ENCODE results near the gene CD79B. TPM values are rescaled to one million over a fixed set of nuclear protein-coding genes. Genes with fewer than 3 reads are reported as not detected.
"Not testable (repeated sequence)": the region's sequence is repeated elsewhere in the genome, so short reads cannot be mapped to it uniquely, and the experiment has no call there.

The CD79B gene
- total RNA-seq, 2 donors from 2014 or later = not detected

DNA sequence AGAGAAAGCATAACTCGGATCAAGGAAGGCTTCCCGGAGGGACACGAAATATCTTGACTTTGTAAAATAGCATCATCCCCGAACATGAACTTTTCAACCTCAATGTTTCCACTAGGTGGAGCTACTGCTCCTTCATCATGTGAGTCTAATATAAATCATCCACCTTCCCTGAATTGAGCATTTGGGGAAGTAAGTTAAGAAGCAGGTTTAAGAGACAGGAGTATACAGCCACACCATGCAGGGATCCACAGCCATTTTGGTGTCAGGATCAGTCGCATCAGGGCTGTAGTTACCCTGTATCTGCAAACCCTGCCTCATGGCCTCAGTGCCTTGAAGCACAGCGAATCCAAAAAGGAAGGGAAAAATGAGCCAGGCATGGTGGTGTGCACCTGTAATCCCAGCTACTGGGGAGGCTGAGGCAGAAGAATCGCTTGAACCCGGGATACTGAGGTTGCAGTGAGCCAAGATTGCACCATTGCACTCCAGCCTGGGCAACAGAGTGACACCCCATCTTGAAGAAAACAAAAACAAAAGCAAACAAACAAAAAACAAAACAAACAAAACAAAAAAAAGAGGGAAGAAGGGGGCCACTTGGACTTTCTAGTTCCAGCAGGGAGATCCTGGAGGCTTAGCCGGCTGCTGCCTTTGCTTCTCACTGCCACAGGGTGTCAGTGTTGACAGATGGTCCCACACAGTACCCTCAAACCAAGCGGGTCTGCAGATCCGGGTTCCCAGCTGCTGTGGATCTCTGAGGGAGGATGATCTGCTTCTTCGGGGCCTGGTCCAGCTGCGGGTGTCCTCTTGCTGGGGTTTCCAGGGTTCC lies 42.9 kb downstream of the CD79B start:
- H3K4me3 ChIP-seq; intact Hi-C loops (cut with DNase I); H3K27ac ChIP-seq; H3K4me1 ChIP-seq; H3K27me3 ChIP-seq; H3K9me3 ChIP-seq; H3K36me3 ChIP-seq (replicated peaks in 1 of 2; ENCODE audit: insufficient read depth in 1 of 2, low read depth in 2 of 2): not testable (repeated sequence)
- ATAC-seq (peak; percentile 66), DNase-seq (peak in 3 of 4 donors; percentile 31 to 32 (median 31))
- WGBS, 2 donors = 23 to 24% methylated on average over 12 to 13 of the region's 13 CpGs
- TF ChIP-seq, protein P1, sequence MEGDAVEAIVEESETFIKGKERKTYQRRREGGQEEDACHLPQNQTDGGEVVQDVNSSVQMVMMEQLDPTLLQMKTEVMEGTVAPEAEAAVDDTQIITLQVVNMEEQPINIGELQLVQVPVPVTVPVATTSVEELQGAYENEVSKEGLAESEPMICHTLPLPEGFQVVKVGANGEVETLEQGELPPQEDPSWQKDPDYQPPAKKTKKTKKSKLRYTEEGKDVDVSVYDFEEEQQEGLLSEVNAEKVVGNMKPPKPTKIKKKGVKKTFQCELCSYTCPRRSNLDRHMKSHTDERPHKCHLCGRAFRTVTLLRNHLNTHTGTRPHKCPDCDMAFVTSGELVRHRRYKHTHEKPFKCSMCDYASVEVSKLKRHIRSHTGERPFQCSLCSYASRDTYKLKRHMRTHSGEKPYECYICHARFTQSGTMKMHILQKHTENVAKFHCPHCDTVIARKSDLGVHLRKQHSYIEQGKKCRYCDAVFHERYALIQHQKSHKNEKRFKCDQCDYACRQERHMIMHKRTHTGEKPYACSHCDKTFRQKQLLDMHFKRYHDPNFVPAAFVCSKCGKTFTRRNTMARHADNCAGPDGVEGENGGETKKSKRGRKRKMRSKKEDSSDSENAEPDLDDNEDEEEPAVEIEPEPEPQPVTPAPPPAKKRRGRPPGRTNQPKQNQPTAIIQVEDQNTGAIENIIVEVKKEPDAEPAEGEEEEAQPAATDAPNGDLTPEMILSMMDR (IDR thresholded peaks at IDR 0.05) = peak; percentile 4 to 41 (median 36)

DNA sequence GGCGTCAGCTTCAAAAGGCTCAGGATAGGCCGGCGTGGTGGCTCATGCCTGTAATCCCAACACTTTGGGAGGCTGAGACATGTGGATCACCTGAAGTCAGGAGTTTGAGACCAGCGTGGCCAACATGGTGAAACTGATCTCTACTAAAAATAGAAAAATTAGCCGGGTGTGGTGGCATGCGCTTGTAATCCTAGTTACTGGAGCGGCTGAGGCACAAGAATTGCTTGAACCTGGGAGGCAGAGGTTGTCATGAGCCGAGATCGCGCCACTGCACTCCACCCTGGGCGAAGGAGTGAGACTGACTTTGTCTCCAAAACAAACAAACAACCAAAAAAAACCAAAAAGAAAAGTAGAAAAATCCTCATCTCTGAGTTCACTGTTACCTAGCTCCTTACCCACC lies 47.0 kb downstream of the CD79B start:
- H3K27ac ChIP-seq; H3K4me3 ChIP-seq; H3K27me3 ChIP-seq; H3K36me3 ChIP-seq (replicated peaks in 1 of 2; ENCODE audit: insufficient read depth in 1 of 2, low read depth in 2 of 2); ATAC-seq; H3K9me3 ChIP-seq; DNase-seq; H3K4me1 ChIP-seq; intact Hi-C loops (cut with DNase I): not testable (repeated sequence)
- 80 to 88% methylated on average over 8 to 10 of the region's 11 CpGs for WGBS, 2 donors

DNA sequence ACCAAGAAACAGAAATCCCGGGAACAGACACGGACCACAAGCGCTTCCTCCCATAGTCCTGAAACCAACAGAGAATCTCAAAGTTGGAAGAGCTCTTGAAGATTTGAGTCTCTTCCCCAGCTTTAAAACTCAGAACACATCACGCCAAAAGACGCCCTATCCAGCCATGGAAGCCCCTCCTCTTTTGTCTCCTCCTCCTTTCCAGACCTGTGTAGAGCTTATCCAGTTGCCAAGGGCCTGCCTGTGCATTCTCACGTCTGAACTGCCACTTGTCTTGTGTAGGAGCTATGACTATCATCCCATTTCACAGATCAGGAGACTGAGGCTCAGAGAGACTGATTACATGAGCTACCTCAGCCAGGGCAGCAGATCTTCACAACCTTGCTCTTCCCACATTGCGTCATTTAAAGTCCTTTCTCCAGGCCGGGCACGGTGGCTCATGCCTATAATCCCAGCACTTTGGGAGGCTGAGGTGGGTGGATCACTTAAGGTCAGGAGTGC lies 49.5 kb downstream of the CD79B start:
- ATAC-seq; H3K4me1 ChIP-seq; H3K36me3 ChIP-seq (replicated peaks in 1 of 2; ENCODE audit: insufficient read depth in 1 of 2, low read depth in 2 of 2); H3K27ac ChIP-seq; DNase-seq; H3K9me3 ChIP-seq; H3K4me3 ChIP-seq; intact Hi-C loops (cut with DNase I); H3K27me3 ChIP-seq: not testable (repeated sequence)
- WGBS, 2 donors = 70 to 81% methylated on average over 8 to 9 of the region's 9 CpGs

DNA sequence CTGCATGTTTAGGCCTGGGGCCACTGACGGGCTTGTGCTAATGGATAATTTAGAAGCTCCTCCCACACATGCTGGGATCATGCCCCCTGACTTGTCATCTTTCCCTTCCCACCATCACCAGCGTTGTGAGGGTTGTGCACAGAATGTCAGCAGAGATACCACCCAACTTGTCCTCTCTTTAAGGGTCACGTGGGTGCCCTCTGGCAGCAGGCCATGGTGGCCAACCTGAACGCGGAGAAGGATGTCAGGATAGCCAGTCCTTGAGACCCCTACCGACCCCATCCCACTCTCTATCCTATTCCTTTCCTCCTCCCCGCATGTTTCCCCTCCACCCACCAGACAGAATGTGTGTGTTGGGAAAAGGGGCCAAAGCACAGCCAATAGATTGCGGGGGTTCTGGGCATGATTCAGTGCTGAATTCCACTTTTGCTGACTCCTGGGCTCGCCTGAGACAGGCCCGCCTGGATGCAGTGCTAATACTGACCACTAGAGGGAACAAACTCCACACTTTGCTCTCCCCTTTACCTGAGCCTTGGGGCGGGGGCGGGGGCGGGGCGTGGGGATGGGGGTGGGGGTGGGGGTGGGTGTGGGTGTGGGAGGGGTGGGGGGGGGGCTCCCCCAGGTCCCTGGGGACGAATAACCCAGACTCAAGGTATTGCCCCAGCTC lies 50.1 kb downstream of the CD79B start, which contains the start of gene GH2:
GH2 (minus strand) TSS at position 10 of the 667 bp plus-strand sequence. CDS start 143 bp downstream, outside the sequence.
- H3K27me3 ChIP-seq = no peaks in the 10 kb centered on the region
- no peaks in the 10 kb centered on the region for H3K9me3 ChIP-seq
- ATAC-seq (peak; percentile 80), DNase-seq (peak; percentile 57 to 69 (median 61))
- H3K4me1 ChIP-seq = no peaks in the 10 kb centered on the region
- 26 to 40% methylated on average over 10 to 15 of the region's 15 CpGs for WGBS, 2 donors
- TF ChIP-seq, protein P1 (IDR thresholded peaks at IDR 0.05) = peak; percentile 35 to 62 (median 47)
- no peak for TF ChIP-seq POLR2A (IDR thresholded peaks at IDR 0.05)
- no peaks in the 10 kb centered on the region for H3K36me3 ChIP-seq (replicated peaks in 1 of 2; ENCODE audit: insufficient read depth in 1 of 2, low read depth in 2 of 2)
- no peak within 1 kb of the TSS for H3K4me3 ChIP-seq
- intact Hi-C loops (cut with DNase I) = no loop called here
- H3K27ac ChIP-seq = no peak within 1 kb of the TSS

DNA sequence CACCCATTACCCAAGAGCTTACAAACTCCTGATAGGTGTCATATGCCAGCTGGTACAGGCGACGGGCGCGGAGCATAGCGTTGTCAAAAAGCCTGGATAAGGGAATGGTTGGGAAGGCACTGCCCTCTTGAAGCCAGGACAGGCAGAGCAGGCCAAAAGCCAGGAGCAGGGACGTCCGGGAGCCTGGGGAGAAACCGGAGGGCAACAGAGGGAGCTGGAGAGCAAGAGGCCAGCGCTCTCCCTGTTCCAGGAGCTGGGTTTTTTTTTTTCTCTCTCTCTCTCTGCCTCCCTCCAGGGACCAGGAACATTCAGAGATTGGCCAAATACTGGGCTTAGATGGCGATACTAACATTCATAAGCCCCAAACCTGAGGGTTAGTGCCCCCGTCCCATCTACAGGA lies 50.8 kb downstream of the CD79B start:
- H3K9me3 ChIP-seq; H3K27ac ChIP-seq; H3K4me3 ChIP-seq; H3K27me3 ChIP-seq; intact Hi-C loops (cut with DNase I); H3K36me3 ChIP-seq (replicated peaks in 1 of 2; ENCODE audit: insufficient read depth in 1 of 2, low read depth in 2 of 2); H3K4me1 ChIP-seq; ATAC-seq: not testable (repeated sequence)
- 49 to 59% methylated on average over 8 to 11 of the region's 11 CpGs for WGBS, 2 donors
- DNase-seq = peak in 2 of 4 donors; percentile 13 to 24

DNA sequence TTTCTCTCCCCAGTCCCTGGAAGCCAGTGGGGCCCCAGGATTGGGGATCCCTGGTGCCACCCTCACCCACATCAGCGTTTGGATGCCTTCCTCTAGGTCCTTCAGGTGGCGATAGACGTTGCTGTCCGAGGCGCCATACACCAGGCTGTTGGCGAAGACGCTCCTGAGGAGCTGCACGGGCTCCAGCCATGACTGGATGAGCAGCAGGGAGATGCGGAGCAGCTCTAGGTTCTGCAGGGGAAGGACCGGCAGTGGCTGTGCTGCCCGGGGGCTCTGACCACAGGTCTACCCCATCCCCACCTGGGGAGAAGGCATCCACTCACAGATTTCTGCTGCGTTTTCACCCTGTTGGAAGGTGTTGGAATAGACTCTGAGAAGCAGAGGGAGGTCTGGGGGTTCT lies 51.4 kb downstream of the CD79B start:
- 80 to 81% methylated on average over 6 to 8 of the region's 12 CpGs for WGBS, 2 donors
- Histone ChIP-seq H3K4me1 (no peaks in the 10 kb centered on the region), H3K27ac (no peak overlapping the region), H3K36me3 (replicated peaks in 1 of 2; ENCODE audit: insufficient read depth in 1 of 2, low read depth in 2 of 2) (no peaks in the 10 kb centered on the region), H3K9me3 (no peaks in the 10 kb centered on the region), H3K27me3 (no peaks in the 10 kb centered on the region), H3K4me3 (no peak overlapping the region)
- intact Hi-C loops (cut with DNase I) = no loop called here
- no peak for ATAC-seq
- TF ChIP-seq POLR2A (IDR thresholded peaks at IDR 0.05) = no peak
- TF ChIP-seq, protein P1 (IDR thresholded peaks at IDR 0.05) = no peak
- no peak for DNase-seq

All from body of pancreas (tissue), 4 donors.